Activated CD8-positive, alpha-beta memory T cell treated with anti-CD3 and anti-CD28 coated beads, Interleukin-2, amount 50 U/mL, for 4 hours (primary cell): ENCODE data around the gene CLEC17A.

Source experiments
- DNase-seq: peaks from one replicate; pipeline ENCODE4 v3.0.0-alpha.2; 2020

Gene CLEC17A

DNA sequence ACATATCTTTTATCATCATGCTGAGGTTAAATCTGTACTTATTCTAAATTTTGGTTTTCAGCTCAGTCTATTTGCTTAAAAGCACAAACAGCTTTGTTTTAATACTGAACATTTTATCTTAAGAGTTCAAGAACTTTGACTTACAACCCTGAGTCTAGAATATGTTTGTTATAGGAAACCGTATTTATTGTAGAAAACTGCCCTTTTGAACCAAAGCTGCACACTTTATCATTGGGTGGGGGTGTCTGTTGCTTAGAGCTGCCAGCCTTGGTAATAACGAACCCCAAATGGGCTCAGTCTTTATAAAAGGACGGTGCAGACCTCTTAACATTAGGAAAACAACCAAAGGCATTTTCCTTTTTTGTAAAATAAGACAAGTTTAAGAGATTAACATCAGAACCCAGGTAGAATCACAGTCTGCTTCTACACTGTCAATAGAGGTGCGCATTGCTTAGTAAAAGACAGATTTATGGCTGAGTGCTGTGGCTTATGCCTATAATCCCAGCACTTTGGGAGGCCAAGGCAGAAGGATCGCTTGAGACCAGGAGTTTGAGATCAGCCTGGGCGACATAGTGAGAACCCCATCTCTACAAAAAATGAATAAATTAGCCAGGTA, 77.1 kb downstream of the CLEC17A start:
- no peak for DNase-seq

DNA sequence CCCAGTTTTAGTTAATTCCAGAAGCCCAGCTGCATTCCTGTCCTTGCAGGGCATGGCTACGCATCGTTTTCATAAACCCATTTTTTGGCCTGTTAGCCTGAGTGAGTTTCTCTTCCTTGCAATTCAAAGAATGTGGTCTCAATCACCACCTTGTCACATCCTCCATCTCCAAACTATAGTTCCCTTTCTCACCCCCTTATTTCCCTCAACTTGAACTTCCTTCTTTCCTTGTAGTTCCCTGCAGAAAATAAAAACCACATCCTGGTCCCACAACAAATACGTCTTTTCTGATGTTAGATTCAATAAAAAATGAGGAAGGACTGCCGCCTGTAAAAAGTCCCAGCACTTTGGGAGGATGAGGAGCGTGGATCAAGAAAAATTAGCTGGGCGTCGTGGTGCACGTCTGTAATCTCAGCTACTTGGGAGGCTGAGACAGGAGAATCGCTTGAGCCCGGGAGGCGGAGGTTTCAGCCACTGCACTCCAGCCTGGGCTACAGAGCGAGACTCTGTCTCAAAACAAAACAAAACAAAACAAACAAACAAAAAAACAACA, 78.6 kb downstream of the CLEC17A start:
- DNase-seq, result no peak
